ENCODE data around the gene GUCY2F. TPM values are rescaled to one million over a fixed set of nuclear protein-coding genes. Genes with fewer than 3 reads are reported as not detected.
A peak's percentile ranks its signal among the peaks of the same experiment; 100 is the strongest.

The GUCY2F gene
- total RNA-seq, 1 donor = under 0.01 TPM

GRCh38 chrX:109487640-109488039, 5.8 kb upstream of the GUCY2F start:
- H3K4me3 ChIP-seq (ENCODE audit: low read depth, low read length) = no peak overlapping the region
- no peak for TF ChIP-seq CTCF (IDR thresholded peaks at IDR 0.05; ENCODE audit: insufficient read depth, low read depth, low read length)
- no peak for DNase-seq (ENCODE audit: low read depth)

GRCh38 chrX:109485470-109486340, 3.8 kb upstream of the GUCY2F start:
- TF ChIP-seq CTCF (IDR thresholded peaks at IDR 0.05; ENCODE audit: insufficient read depth, low read depth, low read length) = peak; percentile 93
- no peak overlapping the region for H3K4me3 ChIP-seq (ENCODE audit: low read depth, low read length)
- DNase-seq (ENCODE audit: low read depth) = peak; percentile 74

GRCh38 chrX:109484886-109485285, 3.0 kb upstream of the GUCY2F start:
- no peak overlapping the region for H3K4me3 ChIP-seq (ENCODE audit: low read depth, low read length)
- DNase-seq (ENCODE audit: low read depth) = no peak
- TF ChIP-seq CTCF (IDR thresholded peaks at IDR 0.05; ENCODE audit: insufficient read depth, low read depth, low read length) = no peak

- H3K4me3 ChIP-seq (ENCODE audit: low read depth, low read length) = no peak overlapping the region
- DNase-seq (ENCODE audit: low read depth) = peak; percentile 32
- peak; percentile 56 for TF ChIP-seq CTCF (IDR thresholded peaks at IDR 0.05; ENCODE audit: insufficient read depth, low read depth, low read length)
Measured at GRCh38 chrX:109475174-109475891, 6.6 kb downstream of the GUCY2F start.

- no peak overlapping the region for H3K4me3 ChIP-seq (ENCODE audit: low read depth, low read length)
- DNase-seq (ENCODE audit: low read depth) = peak; percentile 1
- TF ChIP-seq CTCF (IDR thresholded peaks at IDR 0.05; ENCODE audit: insufficient read depth, low read depth, low read length) = no peak
Measured at GRCh38 chrX:109472939-109473735, 8.7 kb downstream of the GUCY2F start.

- no peak for TF ChIP-seq CTCF (IDR thresholded peaks at IDR 0.05; ENCODE audit: insufficient read depth, low read depth, low read length)
- no peak for DNase-seq (ENCODE audit: low read depth)
- H3K4me3 ChIP-seq (ENCODE audit: low read depth, low read length) = no peak overlapping the region
Measured at GRCh38 chrX:109464231-109464630, 17.7 kb downstream of the GUCY2F start.
